ENCODE results near the gene PCDHGA10.
"Not testable (repeated sequence)": the region's sequence is repeated elsewhere in the genome, so short reads cannot be mapped to it uniquely, and the experiment has no call there.

Gene PCDHGA10

GRCh38 chr5:141392429-141393198, 20.2 kb upstream of the PCDHGA10 start, which contains the start of gene PCDHGA8:
Gene PCDHGA8, plus strand, starts transcription at chr5:141392633. Its CDS starts 181 bp downstream, at chr5:141392814.
- ChIA-PET CTCF (interaction anchor here (0.7 to 8.4 kb wide), 9 partner anchors 11 to 174 kb away, joined by 3 to 77 read pairs (median 5); partner anchors contain the start of genes PCDHGA10, PCDHGA6, PCDHGB1 and PCDHGB6), POLR2A (no interaction called here)

GRCh38 chr5:141393267-141393666, 19.5 kb upstream of the PCDHGA10 start:
- DNase-seq (ENCODE audit: low read depth, low spot score): no peak
- POLR2A ChIA-PET: no interaction called here
- H3K4me3 ChIP-seq (ENCODE audit: low read depth, low read length): no peak overlapping the region
- CTCF ChIA-PET: interaction anchor here (1.0 to 8.4 kb wide), 6 partner anchors 12 to 173 kb away, joined by 3 to 77 read pairs (median 10); partner anchors contain the start of genes PCDHGA10 and PCDHGA6
- TF ChIP-seq CTCF (IDR thresholded peaks at IDR 0.05; ENCODE audit: insufficient read depth, low read length, missing control alignments): no peak

More at GRCh38 chr5:141392429-141393198, 20.2 kb upstream of the PCDHGA10 start, which contains the start of gene PCDHGA8:
- H3K4me3 ChIP-seq (ENCODE audit: low read depth, low read length): 0 out of 2 replicates have a peak within 1 kb of the TSS, but pooled peaks have one; percentile 1
- DNase-seq (ENCODE audit: low read depth, low spot score): no peak
- TF ChIP-seq CTCF (IDR thresholded peaks at IDR 0.05; ENCODE audit: insufficient read depth, low read length, missing control alignments): no peak

- POLR2A ChIA-PET; H3K4me3 ChIP-seq (ENCODE audit: low read depth, low read length); DNase-seq (ENCODE audit: low read depth, low spot score): not testable (repeated sequence)
- CTCF ChIA-PET: interaction anchor here (0.9 to 4.6 kb wide), 8 partner anchors 12 to 172 kb away, joined by 3 to 50 read pairs (median 10); partner anchors contain the start of genes PCDHGA10, PCDHGA12, PCDHGA6 and PCDHGB6
Measured at GRCh38 chr5:141394401-141395187, 18.2 kb upstream of the PCDHGA10 start.

- ChIA-PET POLR2A (interaction anchor here (1.4 kb wide), 1 partner anchor 166 kb away, joined by 3 read pairs; no protein-coding TSS in a partner anchor), CTCF (interaction anchor here (0.7 to 4.6 kb wide), 23 partner anchors 9 to 174 kb away, joined by 3 to 50 read pairs (median 9); partner anchors contain the start of genes PCDHGA10, PCDHGA11, PCDHGA12 and PCDHGA6)
- peak within 1 kb of the TSS; percentile 47 for H3K4me3 ChIP-seq (ENCODE audit: low read depth, low read length)
- DNase-seq (ENCODE audit: low read depth, low spot score): not testable (repeated sequence)
- peak; percentile 50 for TF ChIP-seq CTCF (IDR thresholded peaks at IDR 0.05; ENCODE audit: insufficient read depth, low read length, missing control alignments)
Measured at GRCh38 chr5:141397756-141398551, 14.8 kb upstream of the PCDHGA10 start, which contains the start of gene PCDHGB5. Gene PCDHGB5, plus strand, starts transcription at chr5:141397947. Its CDS starts 181 bp downstream, at chr5:141398128.

- H3K4me3 ChIP-seq (ENCODE audit: low read depth, low read length): no peak overlapping the region
- CTCF ChIA-PET: interaction anchor here (1.8 to 4.6 kb wide), 11 partner anchors 8 to 165 kb away, joined by 5 to 50 read pairs (median 13); partner anchors contain the start of genes PCDHGA10, PCDHGA11, PCDHGA12 and PCDHGA6
- POLR2A ChIA-PET: no interaction called here
- no peak for TF ChIP-seq CTCF (IDR thresholded peaks at IDR 0.05; ENCODE audit: insufficient read depth, low read length, missing control alignments)
- no peak for DNase-seq (ENCODE audit: low read depth, low spot score)
Measured at GRCh38 chr5:141398608-141399007, 14.2 kb upstream of the PCDHGA10 start.

All from AG04449 (cell line).